NT2/D1 (cell line): ENCODE results near the gene COL2A1.

Source experiments
- SUZ12 ChIP-seq: IDR thresholded peaks from 2 replicates; pipeline ENCODE4 v1.6.1; 2011; ENCODE audit not compliant: insufficient read length, insufficient read depth; ENCODE audit errors: extremely low read depth
- ZNF274 ChIP-seq: IDR thresholded peaks from 2 replicates; pipeline ENCODE4 v1.6.1; 2011; ENCODE audit warnings: mild to moderate bottlenecking, low read depth, low read length

- TF ChIP-seq SUZ12, result no peak
- TF ChIP-seq ZNF274, result no peak
Measured at GRCh38 chr12:48005750-48006021, 1.4 kb upstream of the COL2A1 start.
